NT2/D1 (cell line): ENCODE measurements around the gene TFPI2.

Experiments
- YY1 ChIP-seq: IDR thresholded peaks from 2 replicates; pipeline ENCODE4 v1.6.1; 2011; ENCODE audit not compliant: insufficient read length, insufficient read depth
- ZNF274 ChIP-seq: IDR thresholded peaks from 2 replicates; pipeline ENCODE4 v1.6.1; 2011; ENCODE audit warnings: mild to moderate bottlenecking, low read depth, low read length

DNA sequence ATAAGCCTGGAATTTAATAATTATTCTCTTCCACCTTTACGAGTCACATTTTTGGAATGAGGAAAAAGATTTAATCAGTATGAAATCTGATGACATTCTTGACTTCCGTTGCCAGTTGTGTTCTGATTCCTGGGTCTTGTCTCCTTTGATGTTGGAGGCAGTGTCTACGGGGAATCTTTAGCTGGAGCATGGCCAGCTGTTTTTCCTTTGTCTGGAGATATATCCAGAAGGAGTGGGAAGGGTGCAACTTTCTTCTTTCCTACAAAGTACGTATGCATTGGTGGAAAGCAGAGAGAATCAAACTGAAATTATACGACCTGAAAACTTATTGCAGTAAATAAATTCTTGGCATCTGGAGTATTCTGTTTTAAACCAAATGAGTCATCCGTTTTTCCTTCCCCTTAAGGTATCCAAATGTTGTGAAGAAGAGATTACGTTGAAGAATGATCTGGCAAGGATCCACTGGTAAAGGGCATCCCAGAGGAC lies 24.1 kb upstream of the TFPI2 start:
- TF ChIP-seq ZNF274 (no peak), YY1 (no peak)
